H1 (cell line): ENCODE results near the gene SHISA9. TPM values are rescaled to one million over a fixed set of nuclear protein-coding genes. Genes with fewer than 3 reads are reported as not detected.

Source experiments
- CTCF ChIA-PET: fragments of 300-600 bp; sonication (Branson Sonifier 250); formaldehyde crosslinking; loops from one replicate; lab custom pipeline; 2021; ENCODE audit not compliant: partially characterized antibody; lab: Charles Lee
- POLR2A ChIA-PET: fragments of 300-600 bp; sonication (Branson Sonifier 250); formaldehyde crosslinking; loops from one replicate; lab custom pipeline; 2021; ENCODE audit warnings: inconsistent platforms; ENCODE audit not compliant: partially characterized antibody; lab: Charles Lee
- DNase-seq, 2 experiments: peaks; one replicate each; pipeline versions ENCODE4 v3.0.0 to v3.0.0-alpha.2; 2010 to 2022; ENCODE audit warnings: low spot score in 2 of 2, low read depth in 1 of 2, mixed read lengths in 1 of 2
- FAIRE-seq: peaks from 2 replicates; lab custom pipeline; 2011; peaks lifted over from hg19 to GRCh38; lab: Jason Lieb, UNC
- H2AFZ ChIP-seq: 2 replicates; pipeline ENCODE4 v1.8.1; 2012; ENCODE audit warnings: low read length, inconsistent platforms
- H2AK5ac ChIP-seq: 2 replicates; pipeline ENCODE4 v1.6.1; 2013; ENCODE audit warnings: low read depth, low read length
- H2BK120ac ChIP-seq: replicated peaks from 2 replicates; pipeline ENCODE3; 2013; ENCODE audit warnings: low read depth, low read length, inconsistent platforms
- H2BK12ac ChIP-seq: 2 replicates; pipeline ENCODE4 v1.6.1; 2013; ENCODE audit warnings: low read depth, low read length
- H2BK15ac ChIP-seq: 2 replicates; pipeline ENCODE4 v1.6.1; 2013; ENCODE audit warnings: low read length
- H2BK20ac ChIP-seq: 2 replicates; pipeline ENCODE4 v1.6.1; 2013; ENCODE audit warnings: low read length
- H2BK5ac ChIP-seq: 2 replicates; pipeline ENCODE4 v1.6.1; 2013; ENCODE audit warnings: low read depth, low read length
- H3K14ac ChIP-seq: 2 replicates; pipeline ENCODE4 v1.6.1; 2013; ENCODE audit warnings: inconsistent platforms; ENCODE audit not compliant: insufficient read length
- H3K18ac ChIP-seq: 2 replicates; pipeline ENCODE4 v1.6.1; 2013; ENCODE audit warnings: low read length; ENCODE audit errors: extremely low read depth
- H3K23ac ChIP-seq: 2 replicates; pipeline ENCODE4 v1.6.1; 2013; ENCODE audit warnings: inconsistent platforms; ENCODE audit not compliant: insufficient read length
- H3K23me2 ChIP-seq: 2 replicates; pipeline ENCODE4 v1.6.1; 2013; ENCODE audit warnings: low read depth, low read length
- H3K27ac ChIP-seq: 2 replicates; pipeline ENCODE4 v1.6.1; 2011; ENCODE audit warnings: low read depth, low read length, inconsistent platforms
- H3K27me3 ChIP-seq, 4 experiments: replicated peaks in 1 of 4; 1 replicate in 1 of 4; 2 replicates in 3 of 4; pipeline versions ENCODE4 v1.6.1 to v1.8.1; 2011 to 2013; ENCODE audit warnings: low read length in 3 of 4, mild to moderate bottlenecking in 3 of 4, inconsistent platforms in 2 of 4, mixed read lengths in 2 of 4, moderate library complexity in 1 of 4; ENCODE audit not compliant: control insufficient read depth in 3 of 4, insufficient read depth in 3 of 4; ENCODE audit errors: extremely low read depth in 1 of 4
- H3K36me3 ChIP-seq, 4 experiments: 2 replicates each; pipeline versions ENCODE4 v1.6.1 to v1.8.1; 2011 to 2013; ENCODE audit warnings: mild to moderate bottlenecking in 4 of 4, low read length in 3 of 4, moderate library complexity in 2 of 4, control low read depth in 1 of 4, inconsistent platforms in 1 of 4; ENCODE audit not compliant: insufficient read depth in 4 of 4, control insufficient read depth in 2 of 4
- H3K4ac ChIP-seq: replicated peaks from 2 replicates; pipeline ENCODE3; 2013; ENCODE audit warnings: low read length, low read depth, mixed read lengths, inconsistent platforms; ENCODE audit not compliant: insufficient read length
- H3K4me1 ChIP-seq, 4 experiments: replicated peaks in 1 of 4; 1 replicate in 1 of 4; 2 replicates in 3 of 4; pipeline versions ENCODE4 v1.6.1 to v1.8.1; 2011 to 2013; ENCODE audit warnings: low read length in 3 of 4, inconsistent platforms in 2 of 4, mixed read lengths in 1 of 4; ENCODE audit not compliant: insufficient read depth in 4 of 4, control insufficient read depth in 3 of 4
- H3K4me2 ChIP-seq, 2 experiments: 2 replicates each; pipeline versions ENCODE4 v1.6.1 to v1.8.1; 2011 to 2013; ENCODE audit warnings: low read depth in 2 of 2, low read length in 2 of 2, control low read depth in 1 of 2, inconsistent platforms in 1 of 2, mild to moderate bottlenecking in 1 of 2; ENCODE audit not compliant: insufficient read depth in 1 of 2
- H3K4me3 ChIP-seq, 4 experiments: fragments of 200-600, 300-600 bp in 1 of 4; sonication (generic), shearing (Covaris generic), sonication (Bioruptor Twin) in 1 of 4; 2 replicates each; pipeline versions ENCODE4 v1.5.1 to v1.8.1; 2011 to 2016; ENCODE audit warnings: low read length in 4 of 4, low read depth in 3 of 4, control low read depth in 2 of 4, inconsistent platforms in 2 of 4, mild to moderate bottlenecking in 2 of 4, mixed read lengths in 1 of 4, moderate library complexity in 1 of 4; ENCODE audit not compliant: insufficient read depth in 2 of 4; ENCODE audit errors: extremely low read depth in 1 of 4
- H3K56ac ChIP-seq: replicated peaks from 2 replicates; pipeline ENCODE3; 2013; ENCODE audit warnings: low read depth, mild to moderate bottlenecking, mixed read lengths, low read length, inconsistent platforms; ENCODE audit not compliant: insufficient read length
- H3K79me1 ChIP-seq: 2 replicates; pipeline ENCODE4 v1.6.1; 2013; ENCODE audit warnings: low read depth, low read length, control low read depth
- H3K79me2 ChIP-seq, 2 experiments: 2 replicates each; pipeline versions ENCODE4 v1.6.1 to v1.8.1; 2012 to 2013; ENCODE audit warnings: low read length in 2 of 2, mild to moderate bottlenecking in 2 of 2, inconsistent platforms in 1 of 2; ENCODE audit not compliant: insufficient read depth in 2 of 2, control insufficient read depth in 1 of 2
- H3K9ac ChIP-seq, 4 experiments: replicated peaks in 1 of 4; 1 replicate in 1 of 4; 2 replicates in 3 of 4; pipeline versions ENCODE4 v1.6.1 to v1.8.1; 2011 to 2013; ENCODE audit warnings: low read depth in 3 of 4, low read length in 3 of 4, control low read depth in 2 of 4, mild to moderate bottlenecking in 2 of 4, moderate library complexity in 2 of 4, inconsistent platforms in 1 of 4; ENCODE audit errors: extremely low read depth in 1 of 4
- H3K9me3 ChIP-seq, 2 experiments: 2 replicates each; pipeline versions ENCODE4 v1.6.1 to v1.8.1; 2012 to 2013; ENCODE audit warnings: mild to moderate bottlenecking in 2 of 2, moderate library complexity in 2 of 2, control low read depth in 1 of 2, inconsistent platforms in 1 of 2, low read depth in 1 of 2, low read length in 1 of 2, mixed read lengths in 1 of 2; ENCODE audit not compliant: insufficient read depth in 2 of 2
- H4K20me1 ChIP-seq, 2 experiments: replicated peaks in 1 of 2; 2 replicates each; pipeline versions ENCODE3 to v1.8.1; 2011 to 2013; ENCODE audit warnings: inconsistent platforms in 2 of 2, low read length in 2 of 2, mild to moderate bottlenecking in 1 of 2; ENCODE audit not compliant: insufficient read depth in 2 of 2, control insufficient read depth in 1 of 2
- H4K5ac ChIP-seq: 2 replicates; pipeline ENCODE4 v1.6.1; 2013; ENCODE audit warnings: low read length, low read depth, mixed read lengths, inconsistent platforms; ENCODE audit not compliant: insufficient read length
- H4K8ac ChIP-seq: 2 replicates; pipeline ENCODE4 v1.8.0; 2013; ENCODE audit warnings: mild to moderate bottlenecking, moderate library complexity, low read length, inconsistent platforms; ENCODE audit not compliant: insufficient read depth; ENCODE audit errors: extremely low read depth
- H4K91ac ChIP-seq: replicated peaks from 2 replicates; pipeline ENCODE3; 2013; ENCODE audit warnings: low read length, mixed read lengths, inconsistent platforms; ENCODE audit not compliant: insufficient read length
- BACH1 ChIP-seq: IDR thresholded peaks from 2 replicates; pipeline ENCODE4 v1.6.1; 2012; ENCODE audit warnings: low read length, improper control_type of control experiment
- BCL11A ChIP-seq, 2 experiments: IDR thresholded peaks; one replicate each; pipeline ENCODE4 v1.6.1; 2011; ENCODE audit warnings: low read depth in 2 of 2, low read length in 2 of 2, mild to moderate bottlenecking in 2 of 2
- CHD2 ChIP-seq: IDR thresholded peaks from 2 replicates; pipeline ENCODE4 v1.6.1; 2012; ENCODE audit warnings: low read length, improper control_type of control experiment
- CTBP2 ChIP-seq: IDR thresholded peaks from 2 replicates; pipeline ENCODE4 v1.7.0; 2011; ENCODE audit warnings: borderline replicate concordance, mild to moderate bottlenecking, moderate library complexity, mixed read lengths, low read length; ENCODE audit not compliant: insufficient read depth, insufficient read length
- E2F6 ChIP-seq: IDR thresholded peaks from 2 replicates; pipeline ENCODE4 v1.6.1; 2012; ENCODE audit warnings: inconsistent platforms
- KDM1A ChIP-seq: fragments of 200-600, 300-600 bp; sonication (generic); IDR thresholded peaks from 2 replicates; pipeline ENCODE4 v1.7.1; 2016; ENCODE audit warnings: mild to moderate bottlenecking, low read length, borderline replicate concordance
- KDM4A ChIP-seq: IDR thresholded peaks from one replicate; pipeline ENCODE4 v1.7.1; 2012; ENCODE audit warnings: low read depth, mild to moderate bottlenecking, moderate library complexity, low read length, inconsistent platforms; ENCODE audit not compliant: severe bottlenecking
- RAD21 ChIP-seq, 2 experiments: IDR thresholded peaks in 1 of 2; conservative IDR thresholded peaks in 1 of 2; 2 replicates each; pipeline ENCODE4 v1.6.1; 2011; ENCODE audit warnings: low read depth in 2 of 2, low read length in 2 of 2, improper control_type of control experiment in 1 of 2, inconsistent platforms in 1 of 2, mild to moderate bottlenecking in 1 of 2, moderate library complexity in 1 of 2
- SIN3A ChIP-seq, 2 experiments: IDR thresholded peaks in 1 of 2; conservative IDR thresholded peaks in 1 of 2; 2 replicates each; pipeline ENCODE4 v1.6.1; 2011 to 2012; ENCODE audit warnings: low read length in 2 of 2, improper control_type of control experiment in 1 of 2, low read depth in 1 of 2, mild to moderate bottlenecking in 1 of 2
- SP2 ChIP-seq: IDR thresholded peaks from 2 replicates; pipeline ENCODE4 v1.6.1; 2012; ENCODE audit warnings: mild to moderate bottlenecking, low read length, inconsistent platforms
- TEAD4 ChIP-seq: IDR thresholded peaks from 2 replicates; pipeline ENCODE4 v1.6.1; 2012; ENCODE audit warnings: low read depth, low read length, inconsistent platforms, mixed read lengths
- WGBS, 2 experiments: shearing (Covaris generic) in 1 of 2; methylation state at CpG; one replicate each; pipeline versions ENCODE4 v1.1.6 to v1.1.7; 2013 to 2015; ENCODE audit warnings: low lambda C conversion rate in 2 of 2, mixed read lengths in 2 of 2, inconsistent platforms in 1 of 2, low coverage in 1 of 2, missing lambda C conversion rate in 1 of 2; ENCODE audit not compliant: insufficient replicate concordance in 2 of 2, insufficient coverage in 1 of 2, insufficient read length in 1 of 2; ENCODE audit errors: extremely low coverage in 1 of 2, missing lambda C conversion rate in 1 of 2; 5-methylcytosine and 5-hydroxymethylcytosine counted together
- polyA plus RNA-seq, 7 experiments: library from polyadenylated mRNA; depleted of rRNA in 3 of 7; stranded (reverse) in 5 of 7; unstranded in 2 of 7; fragments of >200 nt in 5 of 7; fragments of 200-250 nt in 2 of 7; gene quantifications; 1 replicate in 5 of 7; 2 replicates in 1 of 7; 4 replicates in 1 of 7; pipeline versions ENCODE4 v1.2.1 to v1.2.3, GENCODE V29; 2011 to 2013; ENCODE audit warnings: missing spikeins in 2 of 7, mixed read lengths in 2 of 7
- total RNA-seq: library from RNA; stranded (reverse); fragmentation: NEBNext Ultra II Directional; extraction: Animal tissue kit (Norgen Biotek cat#: 25700); gene quantifications from 2 replicates; pipeline ENCODE4 v1.2.1, GENCODE V29; 2021
- TF ChIP-seq, protein P1 (sequence below): IDR thresholded peaks from 2 replicates; pipeline ENCODE4 v1.6.1; 2011; ENCODE audit warnings: low read length, improper control_type of control experiment

SHISA9 gene
- total and polyA plus RNA-seq, 2 of the 8 experiments (the other 6 are each of a cell fraction or from before 2014, with no cell fraction given), result 25.6 to 39.8 TPM

GRCh38 chr16:13244770-13245169 lies 343.4 kb downstream of the SHISA9 start:
- Histone ChIP-seq H3K9ac (no peak overlapping the region), H3K4ac (no peak overlapping the region), H4K5ac (no peak overlapping the region), H4K91ac (no peak overlapping the region), H3K4me3 (no peak overlapping the region), H2BK15ac (no peak overlapping the region), H3K23me2 (no peaks in the 10 kb centered on the region), H2BK20ac (no peak overlapping the region), H2BK120ac (no peak overlapping the region), H4K20me1 (peaks cover 0 to 3% of the 10 kb centered on the region in 2 experiments), H2BK5ac (no peak overlapping the region), H2AFZ (no peak overlapping the region), H2BK12ac (no peak overlapping the region), H3K4me2 (no peak overlapping the region), H3K27me3 (no peaks in the 10 kb centered on the region), H3K14ac (no peak overlapping the region), H3K9me3 (no peaks in the 10 kb centered on the region), H3K79me1 (no peaks in the 10 kb centered on the region), H4K8ac (no peak overlapping the region), H3K79me2 (no peaks in the 10 kb centered on the region), H3K4me1 (no peaks in the 10 kb centered on the region; a peak in 2 of 7 replicates), H3K18ac (no peak overlapping the region), H3K23ac (no peak overlapping the region), H3K56ac (no peak overlapping the region), H3K27ac (no peak overlapping the region), H3K36me3 (no peaks in the 10 kb centered on the region), H2AK5ac (no peak overlapping the region)
- DNase-seq (no peak), FAIRE-seq (no peak)
- WGBS, 2 experiments, result 87% methylated on average over 5 of the region's 5 CpGs; no CpG with 5 or more reads in 1 of the 2 experiments
- ChIA-PET CTCF (interaction anchor here (1.5 to 2.1 kb wide), 2 partner anchors 15 to 17 kb away, joined by 3 to 5 read pairs; no protein-coding TSS in a partner anchor), POLR2A (no interaction called here)
- TF ChIP-seq SP2, result no peak
- no peak for TF ChIP-seq BACH1
- TF ChIP-seq, protein P1, sequence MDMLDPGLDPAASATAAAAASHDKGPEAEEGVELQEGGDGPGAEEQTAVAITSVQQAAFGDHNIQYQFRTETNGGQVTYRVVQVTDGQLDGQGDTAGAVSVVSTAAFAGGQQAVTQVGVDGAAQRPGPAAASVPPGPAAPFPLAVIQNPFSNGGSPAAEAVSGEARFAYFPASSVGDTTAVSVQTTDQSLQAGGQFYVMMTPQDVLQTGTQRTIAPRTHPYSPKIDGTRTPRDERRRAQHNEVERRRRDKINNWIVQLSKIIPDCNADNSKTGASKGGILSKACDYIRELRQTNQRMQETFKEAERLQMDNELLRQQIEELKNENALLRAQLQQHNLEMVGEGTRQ, result no peak
- TF ChIP-seq CHD2, result no peak
- no peak for TF ChIP-seq SIN3A (conservative IDR thresholded peaks at IDR 0.05 in 1 of 2, IDR thresholded peaks at IDR 0.05 in 1 of 2; ENCODE audit: low read depth in 1 of 2, low read length in 2 of 2)
- TF ChIP-seq BCL11A (IDR thresholded peaks at IDR 0.05; ENCODE audit: low read depth in 2 of 2, low read length in 2 of 2), result no peak
- no peak for TF ChIP-seq RAD21 (IDR thresholded peaks at IDR 0.05 in 1 of 2, conservative IDR thresholded peaks at IDR 0.05 in 1 of 2; ENCODE audit: low read depth in 2 of 2, low read length in 2 of 2)
- TF ChIP-seq E2F6, result no peak
- TF ChIP-seq CTBP2, result no peak
- no peak for TF ChIP-seq KDM1A
- TF ChIP-seq KDM4A, result no peak
- TF ChIP-seq TEAD4, result no peak
